SU-DHL-6 (cell line): ENCODE measurements around the gene TMEM117.

Experiments used
- H2AFZ ChIP-seq: fragments of 200-600 bp; sonication (generic); 2 replicates; pipeline ENCODE4 v1.6.1; 2014; ENCODE audit warnings: low read depth, mild to moderate bottlenecking, moderate library complexity, mixed read lengths, antibody characterized with exemption, low read length; ENCODE audit not compliant: severe bottlenecking
- H3F3A ChIP-seq: fragments of 200-600 bp; shearing (Covaris generic); 2 replicates; pipeline ENCODE4 v1.6.0; 2016; ENCODE audit warnings: antibody characterized with exemption, mild to moderate bottlenecking; ENCODE audit not compliant: insufficient read depth
- H3K27ac ChIP-seq: fragments of 200-600 bp; sonication (generic); 2 replicates; pipeline ENCODE4 v1.5.1; 2016; ENCODE audit warnings: low read depth, mild to moderate bottlenecking, low read length, moderate library complexity, mixed read lengths
- H3K27me3 ChIP-seq: fragments of 200-600 bp; sonication (generic), shearing (Covaris generic); 2 replicates; pipeline ENCODE4 v1.6.0; 2014; ENCODE audit warnings: mild to moderate bottlenecking, low read length
- H3K36me3 ChIP-seq: fragments of 200-600 bp; sonication (generic); 2 replicates; pipeline ENCODE4 v1.6.1; 2014; ENCODE audit warnings: mild to moderate bottlenecking, low read length, mixed read lengths
- H3K4me2 ChIP-seq: fragments of 300-600, 200-600 bp; shearing (Covaris generic), sonication (generic); 2 replicates; pipeline ENCODE4 v1.6.0; 2014; ENCODE audit warnings: low read length, low read depth, mild to moderate bottlenecking; ENCODE audit not compliant: poor library complexity, severe bottlenecking
- H3K4me3 ChIP-seq: fragments of 200-600 bp; sonication (generic); 2 replicates; pipeline ENCODE4 v1.5.1; 2014; ENCODE audit warnings: antibody characterized with exemption, low read length, mild to moderate bottlenecking, mixed read lengths; ENCODE audit not compliant: insufficient read depth, poor library complexity, severe bottlenecking
- H3K79me2 ChIP-seq: fragments of 200-600 bp; sonication (generic); 2 replicates; pipeline ENCODE4 v1.6.1; 2014; ENCODE audit warnings: mild to moderate bottlenecking, low read length, moderate library complexity; ENCODE audit not compliant: insufficient read depth
- H3K9ac ChIP-seq: fragments of 200-600 bp; sonication (generic); 2 replicates; pipeline ENCODE4 v1.7.0; 2014; ENCODE audit warnings: mild to moderate bottlenecking, low read length
- H3K9me2 ChIP-seq: fragments of 200-600 bp; sonication (generic); replicated peaks from 2 replicates; pipeline ENCODE4 v1.6.1; 2014; ENCODE audit warnings: low read length; ENCODE audit not compliant: insufficient read depth
- H3K9me3 ChIP-seq: fragments of 200-600 bp; sonication (generic); 2 replicates; pipeline ENCODE4 v1.6.1; 2014; ENCODE audit warnings: low read length, mixed read lengths; ENCODE audit not compliant: insufficient read depth
- H4K20me1 ChIP-seq: fragments of 200-600 bp; sonication (generic); 2 replicates; pipeline ENCODE4 v1.6.1; 2014; ENCODE audit warnings: low read depth, mild to moderate bottlenecking, antibody characterized with exemption, low read length, moderate library complexity, mixed read lengths
- EZH2phosphoT487 ChIP-seq: fragments of 200-600 bp; sonication (generic), shearing (Covaris generic); conservative IDR thresholded peaks from 2 replicates; pipeline ENCODE4 v1.6.1; 2018; ENCODE audit warnings: mild to moderate bottlenecking, antibody characterized with exemption, low read length, moderate library complexity, mixed read lengths
- TF ChIP-seq, protein P1 (sequence below): fragments of 200-600 bp; sonication (generic); IDR thresholded peaks from one replicate; pipeline ENCODE4 v1.5.1; 2017; ENCODE audit warnings: antibody characterized with exemption, mild to moderate bottlenecking, low read length, moderate library complexity; ENCODE audit not compliant: insufficient read depth, poor library complexity, severe bottlenecking

The TMEM117 gene

DNA sequence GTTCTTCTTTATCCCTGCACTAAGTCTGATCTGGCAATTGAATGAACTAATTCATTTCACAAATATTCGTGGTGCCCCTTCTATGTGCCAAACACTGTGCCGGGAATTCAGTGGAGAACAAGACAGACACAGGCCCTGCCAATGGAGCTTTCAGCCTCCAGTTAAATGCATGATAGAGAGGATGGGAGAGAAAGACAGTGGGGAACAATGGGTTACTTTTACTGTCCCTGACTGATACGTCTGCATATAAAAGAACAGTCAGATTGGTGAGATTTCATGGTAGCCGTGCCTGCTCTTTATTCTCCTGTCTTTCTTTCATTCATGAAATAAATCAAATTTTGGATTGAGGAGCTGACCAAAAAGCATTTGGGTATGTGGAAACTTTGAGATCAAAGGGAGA, 78.5 kb downstream of the TMEM117 start:
- Histone ChIP-seq H3K36me3 (no peaks in the 10 kb centered on the region), H3K27ac (no peak overlapping the region), H3K27me3 (no peaks in the 10 kb centered on the region), H2AFZ (no peak overlapping the region), H3K9me3 (no peaks in the 10 kb centered on the region), H4K20me1 (no peaks in the 10 kb centered on the region), H3K4me3 (no peak overlapping the region), H3K79me2 (no peaks in the 10 kb centered on the region), H3K4me2 (no peak overlapping the region), H3K9ac (no peak overlapping the region), H3K9me2 (no peaks in the 10 kb centered on the region), H3F3A (no peaks in the 10 kb centered on the region)
- TF ChIP-seq EZH2phosphoT487 = no peak
- TF ChIP-seq, protein P1, sequence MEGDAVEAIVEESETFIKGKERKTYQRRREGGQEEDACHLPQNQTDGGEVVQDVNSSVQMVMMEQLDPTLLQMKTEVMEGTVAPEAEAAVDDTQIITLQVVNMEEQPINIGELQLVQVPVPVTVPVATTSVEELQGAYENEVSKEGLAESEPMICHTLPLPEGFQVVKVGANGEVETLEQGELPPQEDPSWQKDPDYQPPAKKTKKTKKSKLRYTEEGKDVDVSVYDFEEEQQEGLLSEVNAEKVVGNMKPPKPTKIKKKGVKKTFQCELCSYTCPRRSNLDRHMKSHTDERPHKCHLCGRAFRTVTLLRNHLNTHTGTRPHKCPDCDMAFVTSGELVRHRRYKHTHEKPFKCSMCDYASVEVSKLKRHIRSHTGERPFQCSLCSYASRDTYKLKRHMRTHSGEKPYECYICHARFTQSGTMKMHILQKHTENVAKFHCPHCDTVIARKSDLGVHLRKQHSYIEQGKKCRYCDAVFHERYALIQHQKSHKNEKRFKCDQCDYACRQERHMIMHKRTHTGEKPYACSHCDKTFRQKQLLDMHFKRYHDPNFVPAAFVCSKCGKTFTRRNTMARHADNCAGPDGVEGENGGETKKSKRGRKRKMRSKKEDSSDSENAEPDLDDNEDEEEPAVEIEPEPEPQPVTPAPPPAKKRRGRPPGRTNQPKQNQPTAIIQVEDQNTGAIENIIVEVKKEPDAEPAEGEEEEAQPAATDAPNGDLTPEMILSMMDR = no peak

DNA sequence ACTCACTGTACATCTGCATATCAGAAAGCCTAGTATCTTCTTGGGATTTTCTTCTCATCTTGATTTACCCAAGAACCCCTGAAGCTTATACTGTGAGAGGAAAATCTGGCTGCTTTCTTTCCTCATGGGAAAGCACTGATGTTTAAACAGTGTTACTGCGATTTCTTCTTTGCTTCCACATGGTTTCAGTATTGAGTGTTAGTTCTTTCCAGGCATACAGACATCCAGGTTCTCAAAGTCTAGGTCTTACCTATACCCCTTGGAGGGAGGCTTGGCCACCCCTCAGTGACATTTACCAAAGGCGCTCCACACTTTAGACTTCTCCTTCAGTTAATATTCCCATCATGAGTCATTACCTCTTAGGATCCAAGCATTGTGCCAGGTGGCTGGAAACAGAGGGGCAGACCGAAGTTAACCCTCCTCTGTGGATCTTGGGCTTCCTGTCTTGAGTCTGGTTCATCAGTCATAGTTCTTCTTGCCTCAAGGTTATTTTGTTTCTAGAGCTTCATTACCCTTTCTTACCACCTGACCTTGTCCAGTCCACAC, 79.1 kb downstream of the TMEM117 start:
- H3K36me3 ChIP-seq = no peaks in the 10 kb centered on the region
- H3K9ac ChIP-seq = no peak overlapping the region
- no peaks in the 10 kb centered on the region for H3K9me3 ChIP-seq
- H3K4me2 ChIP-seq = no peak overlapping the region
- H3K27me3 ChIP-seq = no peaks in the 10 kb centered on the region
- TF ChIP-seq EZH2phosphoT487 = no peak
- TF ChIP-seq, protein P1 = no peak
- H3K4me3 ChIP-seq = no peak overlapping the region
- H3K27ac ChIP-seq = no peak overlapping the region
- no peaks in the 10 kb centered on the region for H3K79me2 ChIP-seq
- no peaks in the 10 kb centered on the region for H4K20me1 ChIP-seq
- H3F3A ChIP-seq = no peaks in the 10 kb centered on the region
- no peak overlapping the region for H2AFZ ChIP-seq
- no peaks in the 10 kb centered on the region for H3K9me2 ChIP-seq

DNA sequence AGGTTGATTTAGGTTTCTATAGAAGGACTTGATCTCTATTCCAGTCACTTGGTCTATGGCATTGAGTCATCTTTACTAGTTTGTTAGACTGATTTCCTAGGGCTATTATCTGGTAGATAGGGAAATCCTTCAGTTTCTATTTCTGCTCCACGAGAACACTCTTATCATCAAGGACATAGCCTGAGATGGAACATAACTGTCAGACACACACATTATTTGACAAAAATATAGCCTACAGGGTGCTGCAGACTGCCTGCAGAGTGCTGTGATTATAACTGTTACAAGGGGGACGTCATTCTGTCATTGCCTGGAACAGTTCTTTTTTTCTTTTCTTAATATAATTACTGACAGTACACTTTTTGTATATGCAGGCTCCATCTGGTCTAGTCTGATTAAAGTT, 82.0 kb downstream of the TMEM117 start:
- no peak for TF ChIP-seq EZH2phosphoT487
- TF ChIP-seq, protein P1 = no peak
- H3K9me3 ChIP-seq = no peaks in the 10 kb centered on the region
- H3K4me2 ChIP-seq = no peak overlapping the region

More for the DNA sequence above, 82.0 kb downstream of the TMEM117 start:
- Histone ChIP-seq H3K36me3 (no peaks in the 10 kb centered on the region), H4K20me1 (no peaks in the 10 kb centered on the region), H2AFZ (no peak overlapping the region), H3K9me2 (no peaks in the 10 kb centered on the region), H3K79me2 (no peaks in the 10 kb centered on the region), H3K9ac (no peak overlapping the region), H3F3A (no peaks in the 10 kb centered on the region), H3K4me3 (no peak overlapping the region), H3K27me3 (no peaks in the 10 kb centered on the region), H3K27ac (no peak overlapping the region)
